Measurements from ENCODE around the gene LTC4S.

LTC4S gene

DNA sequence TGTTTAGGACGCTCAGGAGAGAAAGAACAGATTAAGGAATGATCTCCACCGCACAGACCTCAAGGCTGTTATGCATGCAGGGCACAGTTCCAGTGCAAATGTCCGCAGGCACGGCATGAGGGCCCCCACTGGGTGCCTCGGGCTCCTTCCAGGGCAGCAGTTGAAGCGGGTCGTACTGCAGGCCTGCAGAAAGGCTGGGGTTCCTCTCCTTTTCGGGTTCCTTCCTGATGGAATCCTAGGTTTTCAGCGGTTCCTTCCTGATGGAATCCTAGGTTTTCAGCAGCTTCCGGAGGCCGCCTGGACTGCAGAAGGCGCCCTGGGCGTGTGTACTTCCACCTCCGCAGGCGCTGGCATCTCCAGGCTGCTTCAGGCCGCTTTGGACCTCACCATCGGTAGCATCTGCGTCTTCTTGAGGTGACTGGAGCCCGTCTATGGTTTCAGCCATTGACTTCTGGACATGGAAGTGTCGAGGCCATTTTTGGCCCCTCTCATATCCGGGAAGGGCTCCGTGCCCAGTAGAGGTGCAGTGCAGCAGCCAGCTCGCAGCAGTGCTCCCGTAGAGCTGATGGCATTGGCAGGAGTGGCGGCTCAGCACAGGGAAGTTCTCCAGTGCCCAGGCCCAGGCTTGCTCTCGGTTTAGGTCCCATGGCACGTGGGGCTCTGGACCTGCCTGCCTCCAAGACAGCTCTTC is 18.5 kb downstream of the LTC4S start:
- DNase-seq, result peak in 1 of 14 donors; percentile 97

DNA sequence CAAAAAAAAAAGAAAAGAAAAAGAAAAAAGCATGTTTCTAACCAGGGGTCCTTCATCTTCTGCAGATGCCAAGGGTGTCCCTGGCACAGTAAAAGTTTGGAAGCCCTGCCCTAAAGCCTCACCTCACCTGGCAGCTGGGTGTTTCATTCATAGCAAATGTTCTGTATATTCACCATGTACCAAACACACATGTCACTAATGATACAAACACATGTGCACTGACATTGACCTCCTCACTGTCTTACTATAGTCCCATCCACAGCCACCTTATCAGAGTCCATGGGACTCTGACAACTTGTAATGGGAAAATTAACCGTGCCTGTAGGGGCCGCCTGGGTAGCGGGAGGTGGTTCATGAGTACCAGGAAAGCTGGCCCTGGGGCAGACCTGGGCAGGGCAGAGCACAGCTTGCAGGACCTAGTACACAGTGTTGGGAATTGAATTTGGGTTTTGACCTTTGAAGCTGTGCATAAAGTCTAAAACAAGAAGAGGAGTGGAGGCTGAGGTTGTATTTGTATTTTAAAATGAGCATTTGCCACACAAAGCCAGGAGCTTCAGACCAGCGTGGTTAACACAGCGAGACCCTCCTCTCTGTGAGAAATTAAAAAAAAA is 19.3 kb downstream of the LTC4S start:
- no peak for DNase-seq

DNA sequence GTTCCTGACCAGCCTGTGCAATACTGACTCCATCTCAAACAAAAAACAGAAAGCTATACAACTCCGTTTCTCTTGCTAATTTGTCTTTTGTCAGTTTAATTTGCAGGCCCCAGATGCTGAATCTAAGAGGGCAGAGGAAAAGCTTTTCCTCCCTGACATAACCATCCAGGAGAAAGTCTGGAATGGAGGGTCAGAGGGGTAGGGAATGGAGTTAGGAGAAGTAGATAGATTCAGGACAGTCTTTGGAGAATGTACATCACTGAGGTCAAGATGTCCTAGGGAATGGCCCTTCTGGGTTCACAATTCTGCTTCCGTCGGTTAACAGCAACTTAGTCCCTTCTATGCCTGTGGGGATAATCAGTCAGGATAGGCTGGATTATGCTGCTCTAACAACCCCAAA is 20.3 kb downstream of the LTC4S start:
- no peak for DNase-seq

DNA sequence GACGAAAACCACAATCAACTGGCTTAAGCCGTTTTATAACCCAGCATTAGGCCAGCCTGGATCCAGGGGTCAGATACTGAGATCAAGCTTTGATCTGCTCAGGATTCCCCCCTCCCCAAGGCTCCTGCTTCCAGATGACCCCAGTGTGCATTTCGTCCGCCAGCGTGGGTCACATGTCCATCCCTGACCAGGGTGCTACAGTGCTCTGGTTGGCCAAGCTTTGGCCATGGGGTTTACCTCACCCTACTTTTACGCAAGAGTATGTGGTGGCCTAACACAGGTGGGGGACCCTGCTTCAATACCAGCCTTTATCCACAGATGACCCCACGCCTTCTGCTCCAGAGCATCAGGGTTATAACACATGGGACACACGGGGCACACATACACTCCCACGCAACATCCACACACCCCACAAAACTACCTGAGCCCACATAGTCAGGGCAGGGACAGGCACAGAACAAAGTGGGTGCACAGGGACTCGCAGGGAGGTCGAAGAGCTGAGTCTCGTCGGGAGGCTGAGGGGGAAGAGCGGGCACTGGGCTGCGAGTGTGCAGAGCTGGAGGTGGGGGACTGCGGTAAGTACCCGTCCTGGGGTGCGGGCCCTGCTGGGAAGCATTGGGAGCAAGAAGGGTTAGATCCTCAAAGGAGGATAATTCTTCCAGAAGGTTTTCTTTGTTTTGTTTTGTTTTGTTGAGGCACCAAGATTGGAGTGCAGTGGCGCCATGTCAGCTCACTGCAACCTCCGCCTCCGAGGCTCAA is 21.9 kb downstream of the LTC4S start:
- no peak for DNase-seq

DNA sequence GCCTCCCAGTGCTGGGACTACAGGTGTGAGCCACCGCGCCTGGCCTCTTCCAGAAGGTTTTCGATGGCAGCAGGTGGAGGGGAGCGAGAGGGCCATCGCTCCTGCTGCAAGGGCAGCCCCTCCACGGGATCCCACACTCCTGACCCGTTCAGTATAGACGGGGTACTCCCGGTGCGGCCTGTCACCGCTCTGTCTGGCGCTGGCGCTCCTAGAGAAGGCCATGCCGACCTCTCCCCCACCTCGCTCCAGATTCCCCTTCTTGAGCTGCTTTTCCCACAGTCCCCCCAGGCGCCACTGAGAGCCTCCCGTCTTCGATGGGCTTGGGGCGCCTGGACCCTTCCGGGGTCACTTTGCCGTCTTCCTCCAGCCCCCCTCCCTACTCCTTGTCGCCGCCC is 22.6 kb downstream of the LTC4S start:
- no peak for DNase-seq

DNA sequence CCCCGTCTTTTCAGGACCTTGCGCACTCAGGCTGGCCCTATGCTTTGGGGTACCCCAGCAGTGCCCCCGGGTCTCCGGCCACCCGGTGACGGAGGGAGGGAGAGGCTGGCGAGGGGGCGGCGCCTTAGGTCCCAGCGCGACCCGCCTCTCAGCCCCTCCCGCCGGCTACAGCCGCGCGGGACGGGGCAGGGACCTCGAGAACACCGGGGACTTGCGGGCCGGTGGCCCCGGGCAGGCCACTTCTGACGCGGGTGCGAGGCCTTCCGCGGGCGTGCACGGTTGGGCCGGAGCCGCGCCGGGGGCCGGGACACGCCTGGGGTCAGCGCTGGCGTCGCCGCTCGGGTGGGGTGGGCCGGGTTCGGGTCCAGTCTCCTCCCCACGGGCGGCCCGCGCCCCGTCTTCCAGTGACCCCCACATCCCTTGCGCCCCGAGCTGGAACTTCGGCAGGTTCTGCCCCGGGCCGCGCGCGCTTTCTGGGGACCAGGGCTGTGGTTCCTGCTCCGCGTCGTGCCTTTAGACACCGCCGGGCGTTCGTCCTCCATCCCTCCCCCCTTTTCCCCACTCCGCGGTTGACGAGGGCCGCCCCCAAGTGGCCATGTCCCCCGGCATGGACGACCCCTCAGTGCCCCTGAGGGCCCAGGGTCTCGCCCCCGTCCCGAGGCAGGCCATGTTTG is 23.1 kb downstream of the LTC4S start:
- peak in 3 of 14 donors; percentile 21 to 47 (median 34) for DNase-seq

DNA sequence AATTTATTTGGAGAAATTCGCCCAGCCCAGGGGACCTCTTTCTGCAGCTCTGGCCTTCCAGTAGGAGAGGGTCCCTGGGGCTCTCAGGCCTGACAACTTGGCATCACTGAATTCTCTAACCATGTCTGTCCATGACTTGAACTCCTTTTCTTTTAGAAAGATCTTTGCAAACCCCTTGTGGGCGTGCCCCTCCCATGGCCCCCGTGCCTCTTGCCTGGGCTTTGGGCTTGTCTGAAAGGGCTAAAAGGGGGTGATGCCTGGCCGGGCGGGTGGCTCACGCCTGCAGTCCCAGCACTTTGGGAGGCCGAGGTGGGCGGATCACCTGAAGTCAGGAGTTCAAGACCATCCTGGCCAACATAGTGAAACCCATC is 23.7 kb downstream of the LTC4S start:
- no peak for DNase-seq

DNA sequence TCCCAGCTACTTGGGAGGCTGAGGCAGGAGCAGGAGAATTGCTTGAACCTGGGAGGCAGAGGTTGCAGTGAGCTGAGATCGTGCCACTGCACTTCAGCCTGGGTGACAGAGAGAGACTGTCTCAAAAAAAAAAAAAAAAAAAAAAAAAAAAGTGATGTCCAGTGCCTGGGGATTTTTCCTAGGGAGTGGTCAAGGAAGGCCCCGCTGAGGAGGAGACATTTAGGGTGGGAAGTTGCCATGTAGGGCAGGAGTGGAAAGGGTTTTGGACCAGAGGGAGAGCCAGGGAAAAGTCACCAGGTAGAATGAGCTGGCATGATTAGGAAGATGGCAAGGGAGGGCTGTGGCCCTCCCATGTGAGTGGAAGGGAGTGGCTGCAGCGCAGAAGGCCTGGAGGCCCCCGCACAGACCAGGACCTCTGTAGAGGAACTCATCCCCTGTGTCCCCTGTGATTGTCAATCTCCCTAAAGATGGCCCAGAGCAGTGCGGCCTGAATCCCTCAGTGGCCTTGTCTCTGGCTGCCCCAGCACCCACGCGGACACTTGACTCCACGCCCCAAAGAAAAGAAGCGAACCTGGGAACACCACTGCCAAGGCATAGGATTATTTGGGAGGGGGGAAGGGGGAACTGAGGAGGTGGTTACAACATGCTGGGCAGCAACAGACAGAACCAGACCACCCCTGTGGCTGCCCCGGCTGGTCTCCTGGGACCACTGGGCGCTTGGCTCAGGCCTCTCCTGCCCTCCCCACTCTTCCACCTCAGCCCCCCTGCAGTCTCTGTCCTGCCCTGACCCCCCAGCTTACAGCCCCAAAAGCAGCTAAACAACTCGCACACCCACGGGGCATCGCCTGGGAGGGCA is 24.3 kb downstream of the LTC4S start:
- DNase-seq, result peak in 1 of 14 donors; percentile 63

DNA sequence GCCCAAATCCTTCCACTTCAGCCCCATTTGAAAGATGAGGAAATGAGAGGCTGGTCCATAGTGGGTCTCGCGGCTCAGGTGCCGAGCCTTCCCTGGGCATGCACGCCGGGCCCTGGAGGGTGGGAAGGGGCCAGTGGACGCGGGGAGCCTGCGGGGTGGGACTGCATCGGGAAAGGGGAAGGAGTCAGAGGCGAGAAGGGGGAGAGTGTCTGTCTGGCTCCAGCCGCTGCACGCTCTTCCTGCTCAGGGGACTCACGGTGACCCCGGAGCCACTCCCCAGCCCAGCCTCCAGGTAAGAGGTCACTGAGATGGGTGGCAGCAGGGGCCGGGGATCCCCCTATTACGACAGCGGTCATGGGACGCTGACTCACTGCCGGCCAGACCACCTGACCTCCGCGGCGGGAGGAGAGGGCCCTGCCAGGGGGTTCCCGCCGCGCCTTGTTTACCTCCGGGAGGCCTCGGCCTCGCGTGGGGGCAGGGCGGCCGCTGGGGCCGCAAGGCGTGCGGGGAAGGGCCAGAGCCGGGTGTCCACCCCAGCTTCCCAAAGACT is 25.0 kb downstream of the LTC4S start:
- DNase-seq, result peak; percentile 19 to 95 (median 92)

DNA sequence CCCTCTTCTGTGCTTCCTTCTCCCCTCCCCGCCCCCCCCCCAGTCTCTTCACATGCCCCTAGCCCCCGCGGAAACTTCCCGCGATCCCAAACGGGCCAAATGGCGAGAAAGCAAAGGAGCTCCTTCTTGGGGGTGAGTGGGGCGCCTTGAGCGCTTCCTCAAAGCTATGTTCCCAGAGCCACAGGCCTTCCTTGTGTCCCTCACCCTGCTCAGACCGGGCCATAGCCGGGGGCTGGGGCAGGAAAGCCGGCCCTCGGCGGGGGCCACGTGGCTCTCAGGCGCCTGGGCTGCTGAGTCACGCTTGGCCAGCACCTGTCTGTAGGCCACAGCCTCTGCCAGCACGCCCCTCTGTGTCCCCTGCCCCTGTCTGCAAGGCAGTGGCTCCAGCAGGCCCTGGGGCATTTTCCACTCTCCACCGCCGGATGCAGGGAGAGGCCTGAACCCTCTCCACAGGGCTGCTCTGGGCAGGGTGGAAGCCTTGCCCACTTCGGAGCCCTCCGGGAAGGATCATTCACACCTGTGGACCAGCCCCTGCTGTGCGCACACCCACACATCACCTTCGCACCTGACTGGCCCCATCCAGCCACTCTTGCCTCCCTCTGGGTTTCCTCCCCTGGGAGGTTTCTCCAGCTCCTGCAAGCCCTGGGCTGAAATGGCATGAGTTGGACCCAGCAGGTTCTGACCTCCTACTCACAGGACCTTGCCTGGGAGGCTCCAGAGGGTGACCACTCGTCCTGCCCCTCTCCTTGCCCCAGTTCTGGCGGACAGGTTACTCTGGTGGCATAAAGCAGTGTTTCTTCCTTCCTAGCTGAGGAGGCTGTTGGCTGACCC is 25.7 kb downstream of the LTC4S start:
- peak in 12 of 14 donors; percentile 56 to 87 (median 77) for DNase-seq

DNA sequence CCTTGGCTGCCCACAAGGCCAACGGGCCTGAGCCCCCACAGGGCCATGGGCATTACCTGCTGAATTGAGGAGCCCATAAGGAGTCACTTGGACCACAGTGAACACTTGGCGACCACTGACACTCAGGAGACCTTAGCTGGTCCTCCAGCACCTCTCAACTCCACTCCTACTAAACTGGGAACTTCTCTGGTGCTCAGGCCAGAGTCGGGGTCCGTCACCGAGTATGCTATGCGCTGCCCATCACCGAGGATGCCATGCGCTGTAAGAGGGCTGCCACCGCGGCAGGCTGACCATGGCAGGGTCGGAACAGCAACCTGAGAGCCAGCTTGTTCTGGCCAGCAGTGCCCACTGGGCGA is 26.3 kb downstream of the LTC4S start:
- DNase-seq, result peak in 2 of 14 donors; percentile 63 to 66

DNA sequence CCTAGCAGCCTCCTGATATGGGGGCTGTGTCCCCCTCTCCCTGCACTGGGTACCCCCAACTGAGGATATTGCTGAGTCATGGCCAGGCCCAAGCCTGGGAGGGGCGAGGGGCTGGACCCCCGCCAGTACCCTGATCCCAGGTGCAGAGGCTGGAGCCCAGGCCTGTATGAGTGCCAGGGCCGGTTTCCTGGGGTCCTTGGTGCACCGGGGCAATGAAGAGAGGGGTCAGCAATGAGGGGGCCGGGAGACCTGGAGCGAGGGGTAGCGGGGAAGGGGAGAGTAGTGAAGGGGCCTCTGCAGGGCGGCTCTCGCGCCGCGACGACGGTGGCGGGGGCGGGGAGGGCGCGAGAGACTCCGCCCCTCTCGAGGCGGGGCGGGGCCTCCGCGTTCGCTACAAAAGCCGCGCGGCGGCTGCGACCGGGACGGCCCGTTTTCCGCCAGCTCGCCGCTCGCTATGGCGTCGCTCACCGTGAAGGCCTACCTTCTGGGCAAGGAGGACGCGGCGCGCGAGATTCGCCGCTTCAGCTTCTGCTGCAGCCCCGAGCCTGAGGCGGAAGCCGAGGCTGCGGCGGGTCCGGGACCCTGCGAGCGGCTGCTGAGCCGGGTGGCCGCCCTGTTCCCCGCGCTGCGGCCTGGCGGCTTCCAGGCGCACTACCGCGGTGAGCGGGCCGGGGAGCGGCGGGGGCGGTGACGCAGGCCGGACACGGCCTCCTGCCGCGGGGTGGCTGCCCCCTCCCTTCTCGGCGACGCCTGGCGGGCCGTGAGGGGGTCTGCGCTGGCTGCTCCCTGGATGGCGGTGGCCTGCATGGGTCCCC is 26.9 kb downstream of the LTC4S start, which contains the start of gene SQSTM1:
Gene SQSTM1, plus strand, starts transcription at position 423 of the 815 bp plus-strand sequence. Its CDS starts 32 bp downstream, at position 455.
- DNase-seq, result peak; percentile 19 to 91 (median 80)

DNA sequence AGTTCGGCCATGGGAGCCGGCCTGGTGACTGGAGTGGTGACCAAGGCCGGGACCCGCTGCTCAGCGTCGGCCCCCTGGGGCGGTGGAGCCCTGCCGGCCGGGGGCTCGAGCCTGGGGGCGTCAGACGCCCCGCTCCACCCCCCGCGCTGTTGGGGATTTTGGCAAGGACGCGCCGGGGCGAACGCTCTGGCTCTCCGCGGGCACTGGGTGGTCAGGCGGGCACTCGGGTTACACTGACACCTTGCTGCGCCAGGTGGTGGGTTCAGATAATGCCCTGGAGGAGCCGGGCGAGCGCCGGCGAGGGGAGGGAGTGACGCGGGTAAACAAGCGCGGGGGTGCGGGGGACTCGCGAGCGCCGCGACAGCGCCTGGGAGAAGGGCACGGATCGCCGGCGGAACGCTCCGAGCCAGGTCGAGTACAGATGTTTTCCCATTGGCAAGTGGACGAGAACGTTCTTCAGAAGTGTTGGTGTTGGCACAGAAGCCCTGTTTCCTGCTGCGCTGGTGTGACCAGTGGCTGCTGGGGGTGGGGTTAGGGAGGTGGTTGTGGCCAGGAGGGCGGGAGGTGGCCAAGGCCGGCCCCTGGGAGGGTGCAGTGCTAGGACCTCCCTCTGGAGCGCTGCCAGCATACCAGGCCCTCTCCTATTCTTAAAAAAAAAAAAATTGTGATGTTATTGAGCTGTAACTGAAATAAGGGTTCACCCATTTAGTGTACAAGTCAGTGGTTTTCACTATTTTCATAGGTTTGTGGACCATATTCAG is 27.7 kb downstream of the LTC4S start:
- peak; percentile 26 to 87 (median 80) for DNase-seq

DNA sequence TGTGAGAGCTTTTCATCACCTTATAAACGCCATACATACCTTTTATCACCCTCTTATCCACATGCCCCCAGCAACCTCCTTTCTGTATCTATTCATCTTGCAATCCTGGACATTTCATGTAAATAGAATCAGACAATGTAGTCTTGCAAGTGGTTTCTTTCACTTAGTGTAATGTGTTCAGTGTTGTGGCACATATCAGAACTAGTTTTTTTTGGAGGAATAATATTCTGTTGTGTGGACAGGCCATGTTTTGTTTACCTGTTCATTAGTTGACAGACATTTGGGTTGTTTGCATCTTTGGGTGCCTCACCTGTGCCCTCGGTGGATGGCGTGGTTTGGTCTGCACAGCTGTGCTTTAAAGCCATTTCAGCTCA is 28.3 kb downstream of the LTC4S start:
- no peak for DNase-seq

DNA sequence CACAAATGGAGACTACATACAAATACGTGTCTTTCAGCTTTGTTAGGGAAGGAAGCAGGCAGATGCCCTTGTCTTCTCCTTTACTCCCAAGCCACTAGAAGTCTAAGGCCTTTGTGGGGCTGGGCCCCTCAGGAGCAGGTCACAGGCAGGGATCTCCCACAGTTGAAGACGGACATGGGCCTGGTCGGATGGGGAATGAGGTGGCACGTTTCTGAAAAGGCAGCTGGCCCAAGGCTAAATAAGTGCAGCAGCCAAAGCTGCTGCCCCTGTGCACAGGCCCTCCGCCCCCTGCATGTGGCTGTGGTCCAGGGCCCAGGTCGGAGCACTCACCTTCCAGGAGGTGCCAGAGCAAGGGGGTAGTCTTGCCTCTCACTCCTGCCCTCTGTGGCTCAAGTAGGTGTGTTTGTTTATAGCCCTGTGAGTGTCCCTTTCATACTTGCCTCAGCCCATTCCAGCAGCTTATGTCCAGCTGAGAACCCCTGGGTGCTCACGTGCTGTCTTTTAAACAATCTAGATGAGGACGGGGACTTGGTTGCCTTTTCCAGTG is 28.7 kb downstream of the LTC4S start:
- no peak for DNase-seq

DNA sequence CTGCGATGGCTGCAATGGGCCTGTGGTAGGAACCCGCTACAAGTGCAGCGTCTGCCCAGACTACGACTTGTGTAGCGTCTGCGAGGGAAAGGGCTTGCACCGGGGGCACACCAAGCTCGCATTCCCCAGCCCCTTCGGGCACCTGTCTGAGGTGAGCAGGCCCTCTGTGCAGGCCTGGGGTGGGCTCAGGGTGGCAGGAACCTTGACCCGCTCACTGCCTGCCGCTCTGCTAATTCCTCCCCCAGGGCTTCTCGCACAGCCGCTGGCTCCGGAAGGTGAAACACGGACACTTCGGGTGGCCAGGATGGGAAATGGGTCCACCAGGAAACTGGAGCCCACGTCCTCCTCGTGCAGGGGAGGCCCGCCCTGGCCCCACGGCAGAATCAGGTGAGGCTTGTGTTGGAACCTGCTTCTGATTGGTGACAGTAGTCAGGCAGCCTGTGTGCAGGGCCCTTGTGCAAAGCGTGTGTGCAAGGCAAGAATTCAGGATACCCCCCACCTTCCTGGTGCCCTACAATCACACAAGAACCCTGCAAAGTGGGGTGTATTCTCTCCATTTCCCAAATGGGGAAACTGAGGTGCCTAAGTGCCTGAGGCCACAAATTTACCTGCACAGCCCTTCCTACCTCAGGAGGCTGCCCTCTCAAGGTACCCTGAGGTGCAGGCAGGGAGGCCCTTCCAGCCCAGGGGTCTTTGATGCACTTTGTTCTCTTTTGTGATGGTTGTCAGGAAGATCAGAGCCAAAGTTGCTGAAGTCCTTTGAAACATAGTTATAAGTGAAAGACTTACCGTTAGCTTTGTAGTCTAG is 30.4 kb downstream of the LTC4S start:
- no peak for DNase-seq

DNA sequence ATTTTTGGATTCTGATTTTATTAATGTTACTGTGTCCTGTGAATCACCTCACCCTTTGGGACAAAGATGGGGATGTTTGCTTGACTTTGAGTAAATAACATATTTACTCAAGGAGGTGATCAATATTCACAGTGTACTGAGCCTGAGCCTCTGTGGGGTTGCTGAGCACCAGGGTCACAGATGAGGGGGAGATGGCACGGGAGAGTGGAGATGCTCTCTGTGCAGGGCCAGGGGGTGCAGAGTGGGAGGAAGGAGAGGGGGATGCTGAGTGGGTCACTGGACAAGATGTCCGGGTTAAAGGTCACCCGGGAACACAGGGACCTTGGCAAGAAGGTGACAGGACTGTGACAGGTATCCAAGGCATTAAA is 30.9 kb downstream of the LTC4S start:
- no peak for DNase-seq

DNA sequence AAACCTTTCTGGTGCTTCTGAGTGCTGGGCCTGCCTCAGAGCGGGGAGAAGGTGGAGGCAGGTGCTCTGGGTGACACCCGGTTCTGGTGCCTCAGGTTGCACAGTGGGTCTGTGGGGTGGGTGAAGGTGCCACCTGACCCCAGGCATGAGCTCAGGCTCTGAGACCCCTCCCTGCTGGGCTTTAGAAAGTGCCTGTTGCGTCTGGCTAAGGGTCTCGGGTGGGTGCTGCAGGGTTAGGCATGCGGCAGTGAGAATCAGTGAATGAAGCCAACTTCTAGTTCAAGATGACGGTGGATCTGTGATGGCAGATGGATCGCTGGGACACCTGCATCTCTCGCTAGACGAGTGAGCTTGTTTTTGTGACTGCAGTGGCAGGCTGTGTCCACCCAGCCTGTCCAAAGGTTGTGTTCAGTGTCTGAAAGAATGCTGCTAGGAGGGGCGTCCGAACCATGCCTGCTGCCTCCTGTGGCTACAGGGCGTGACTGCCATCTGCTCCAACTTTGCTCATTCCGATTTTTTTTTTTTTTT is 31.9 kb downstream of the LTC4S start:
- peak in 1 of 14 donors; percentile 81 for DNase-seq
